GM12891 (cell line): Measurements from ENCODE around the gene ATP8B1.

Experiments used
- POLR2A ChIP-seq: IDR thresholded peaks from 2 replicates; pipeline ENCODE4 v1.6.1; 2011; ENCODE audit warnings: low read depth, low read length, control low read depth
- POLR2AphosphoS5 ChIP-seq: IDR thresholded peaks from 2 replicates; pipeline ENCODE4 v1.6.1; 2011; ENCODE audit warnings: low read depth, low read length, control low read depth
- SPI1 ChIP-seq: IDR thresholded peaks from 2 replicates; pipeline ENCODE4 v1.6.1; 2011; ENCODE audit warnings: low read depth, low read length, control low read depth

DNA sequence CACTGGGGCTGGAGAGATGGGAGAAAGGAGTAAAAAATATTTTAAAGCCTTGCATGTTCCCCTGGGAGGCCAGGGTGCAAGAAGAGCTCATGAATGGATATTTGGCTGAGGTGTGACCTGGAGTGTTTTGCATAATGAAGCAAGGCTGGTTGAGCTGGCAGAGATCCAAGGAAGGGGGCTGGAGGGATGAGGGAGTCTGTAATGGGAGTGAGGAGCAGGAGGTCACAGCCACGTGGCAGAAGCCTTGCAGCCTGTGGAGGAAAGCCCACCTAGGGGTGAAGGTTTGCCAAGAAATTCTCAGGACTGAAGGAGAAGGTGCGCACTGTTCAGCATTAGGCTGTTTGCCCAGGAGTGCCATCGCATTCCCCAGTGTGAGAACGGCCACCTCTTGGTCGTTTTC, 40.3 kb upstream of the ATP8B1 start:
- TF ChIP-seq POLR2A (no peak), POLR2AphosphoS5 (no peak), SPI1 (no peak)
